Neural progenitor cell (in vitro differentiated cells): ENCODE measurements around the gene MSANTD4. TPM values are rescaled to one million over a fixed set of nuclear protein-coding genes. Genes with fewer than 3 reads are reported as not detected.

Source experiments
- DNase-seq: peaks from one replicate; pipeline ENCODE4 v3.0.0-alpha.2; 2016; ENCODE audit warnings: low spot score
- H2AFZ ChIP-seq: fragments of 200-600 bp; sonication (generic); replicated peaks from 2 replicates; pipeline ENCODE4 v1.6.1; 2016; ENCODE audit warnings: antibody characterized with exemption
- H3F3A ChIP-seq: fragments of 200-600 bp; sonication (generic); 2 replicates; pipeline ENCODE4 v1.6.1; 2016; ENCODE audit warnings: antibody characterized with exemption, low read depth
- H3K27ac ChIP-seq: fragments of 200-600 bp; sonication (generic); 2 replicates; pipeline ENCODE4 v1.5.1; 2016; ENCODE audit warnings: mild to moderate bottlenecking
- H3K27me3 ChIP-seq: fragments of 200-600 bp; sonication (generic); 2 replicates; pipeline ENCODE4 v1.6.1; 2016; ENCODE audit warnings: mild to moderate bottlenecking, moderate library complexity
- H3K36me3 ChIP-seq: fragments of 200-600 bp; sonication (generic); 2 replicates; pipeline ENCODE4 v1.5.1; 2016
- H3K4me1 ChIP-seq: fragments of 200-600 bp; sonication (generic); 2 replicates; pipeline ENCODE4 v1.6.1; 2016; ENCODE audit warnings: mixed run types
- H3K4me2 ChIP-seq: fragments of 200-600 bp; sonication (generic); 2 replicates; pipeline ENCODE4 v1.6.1; 2016
- H3K4me3 ChIP-seq: fragments of 200-600 bp; sonication (generic); 2 replicates; pipeline ENCODE4 v1.5.1; 2016
- H3K79me2 ChIP-seq: fragments of 200-600 bp; sonication (generic); 2 replicates; pipeline ENCODE4 v1.6.1; 2016; ENCODE audit warnings: low read depth
- H3K9ac ChIP-seq: fragments of 200-600 bp; sonication (generic); 2 replicates; pipeline ENCODE4 v1.6.1; 2016
- H3K9me3 ChIP-seq: fragments of 200-600 bp; sonication (generic); 2 replicates; pipeline ENCODE4 v1.5.1; 2016; ENCODE audit warnings: low read depth
- H4K20me1 ChIP-seq: fragments of 200-600 bp; sonication (generic); 2 replicates; pipeline ENCODE4 v1.6.1; 2016; ENCODE audit warnings: low read depth
- H3K27ac Mint-ChIP-seq: 3 replicates; pipeline ENCODE4 v1.8.0; 2021; ENCODE audit warnings: mixed read lengths
- H3K27me3 Mint-ChIP-seq: 2 replicates; pipeline ENCODE4 v1.8.0; 2022; ENCODE audit warnings: low read depth, mild to moderate bottlenecking, inconsistent platforms, moderate library complexity, mixed read lengths; ENCODE audit not compliant: insufficient read depth
- H3K36me3 Mint-ChIP-seq: 3 replicates; pipeline ENCODE4 v1.8.0; 2021; ENCODE audit warnings: mixed read lengths
- H3K4me1 Mint-ChIP-seq: 3 replicates; pipeline ENCODE4 v1.8.0; 2021; ENCODE audit warnings: mixed read lengths
- H3K4me3 Mint-ChIP-seq: 3 replicates; pipeline ENCODE4 v1.8.0; 2021; ENCODE audit warnings: mild to moderate bottlenecking, moderate library complexity, mixed read lengths
- H3K9me3 Mint-ChIP-seq: 3 replicates; pipeline ENCODE4 v1.8.0; 2020; ENCODE audit warnings: mixed read lengths
- EZH2 ChIP-seq: fragments of 200-600 bp; sonication (generic); IDR thresholded peaks from 2 replicates; pipeline ENCODE4 v1.6.1; 2017; ENCODE audit warnings: antibody characterized with exemption, mild to moderate bottlenecking, moderate library complexity
- EZH2phosphoT487 ChIP-seq: fragments of 200-600 bp; sonication (generic); IDR thresholded peaks from 2 replicates; pipeline ENCODE4 v1.6.1; 2017; ENCODE audit warnings: antibody characterized with exemption
- total RNA-seq: library from RNA; depleted of rRNA; stranded (reverse); fragments of >200 nt; gene quantifications from 2 replicates; pipeline ENCODE4 v1.2.3, GENCODE V29; 2015; ENCODE audit warnings: low replicate concordance
- TF ChIP-seq, protein P1 (sequence below): fragments of 200-600 bp; sonication (generic); IDR thresholded peaks from 2 replicates; pipeline ENCODE4 v1.5.1; 2017; ENCODE audit warnings: antibody characterized with exemption, mild to moderate bottlenecking

Gene MSANTD4
- total RNA-seq, 1 donor from 2014 or later: 40.3 TPM

GRCh38 chr11:106031202-106031810 is 9.3 kb upstream of the MSANTD4 start:
- H3K36me3 ChIP-seq: no peaks in the 10 kb centered on the region
- no peaks in the 10 kb centered on the region for H3K27me3 ChIP-seq
- no peaks in the 10 kb centered on the region for H3K79me2 ChIP-seq
- Mint-ChIP-seq H3K27me3 (no peaks in the 10 kb centered on the region), H3K4me3 (no peak overlapping the region), H3K4me1 (peaks cover 9% of the 10 kb centered on the region), H3K36me3 (no peaks in the 10 kb centered on the region), H3K9me3 (peaks cover 2% of the 10 kb centered on the region), H3K27ac (no peak overlapping the region)
- H3K27ac ChIP-seq: no peak overlapping the region
- no peak overlapping the region for H2AFZ ChIP-seq
- no peaks in the 10 kb centered on the region for H3K9me3 ChIP-seq
- no peak overlapping the region for H3K9ac ChIP-seq
- no peak overlapping the region for H3K4me3 ChIP-seq
- no peaks in the 10 kb centered on the region for H3K4me1 ChIP-seq
- TF ChIP-seq, protein P1, sequence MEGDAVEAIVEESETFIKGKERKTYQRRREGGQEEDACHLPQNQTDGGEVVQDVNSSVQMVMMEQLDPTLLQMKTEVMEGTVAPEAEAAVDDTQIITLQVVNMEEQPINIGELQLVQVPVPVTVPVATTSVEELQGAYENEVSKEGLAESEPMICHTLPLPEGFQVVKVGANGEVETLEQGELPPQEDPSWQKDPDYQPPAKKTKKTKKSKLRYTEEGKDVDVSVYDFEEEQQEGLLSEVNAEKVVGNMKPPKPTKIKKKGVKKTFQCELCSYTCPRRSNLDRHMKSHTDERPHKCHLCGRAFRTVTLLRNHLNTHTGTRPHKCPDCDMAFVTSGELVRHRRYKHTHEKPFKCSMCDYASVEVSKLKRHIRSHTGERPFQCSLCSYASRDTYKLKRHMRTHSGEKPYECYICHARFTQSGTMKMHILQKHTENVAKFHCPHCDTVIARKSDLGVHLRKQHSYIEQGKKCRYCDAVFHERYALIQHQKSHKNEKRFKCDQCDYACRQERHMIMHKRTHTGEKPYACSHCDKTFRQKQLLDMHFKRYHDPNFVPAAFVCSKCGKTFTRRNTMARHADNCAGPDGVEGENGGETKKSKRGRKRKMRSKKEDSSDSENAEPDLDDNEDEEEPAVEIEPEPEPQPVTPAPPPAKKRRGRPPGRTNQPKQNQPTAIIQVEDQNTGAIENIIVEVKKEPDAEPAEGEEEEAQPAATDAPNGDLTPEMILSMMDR: no peak
- TF ChIP-seq EZH2 (no peak), EZH2phosphoT487 (no peak)
- H4K20me1 ChIP-seq: no peaks in the 10 kb centered on the region
- H3F3A ChIP-seq: no peaks in the 10 kb centered on the region
- no peak overlapping the region for H3K4me2 ChIP-seq
- DNase-seq: no peak

DNA sequence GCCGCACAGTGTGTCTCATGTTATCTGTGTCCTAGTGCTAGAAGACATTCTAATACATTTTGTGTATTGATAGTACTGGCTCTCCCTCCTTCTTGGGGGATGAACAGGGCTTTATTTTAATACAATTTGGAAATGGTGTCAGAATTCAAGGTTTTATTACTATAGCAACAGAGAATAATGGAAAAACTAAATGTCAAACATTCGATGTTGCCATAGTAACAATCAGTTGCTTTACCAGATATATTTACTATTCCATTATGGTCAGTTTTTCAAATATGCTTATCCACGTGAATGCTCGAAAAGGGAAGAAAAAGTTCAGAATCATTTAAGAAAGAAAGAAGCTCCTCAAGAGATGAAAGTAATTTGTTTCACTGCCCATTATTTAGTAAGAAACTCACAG is 8.6 kb upstream of the MSANTD4 start:
- H3K27me3 ChIP-seq: no peaks in the 10 kb centered on the region
- no peak for TF ChIP-seq EZH2phosphoT487
- TF ChIP-seq, protein P1: no peak
- TF ChIP-seq EZH2: no peak

DNA sequence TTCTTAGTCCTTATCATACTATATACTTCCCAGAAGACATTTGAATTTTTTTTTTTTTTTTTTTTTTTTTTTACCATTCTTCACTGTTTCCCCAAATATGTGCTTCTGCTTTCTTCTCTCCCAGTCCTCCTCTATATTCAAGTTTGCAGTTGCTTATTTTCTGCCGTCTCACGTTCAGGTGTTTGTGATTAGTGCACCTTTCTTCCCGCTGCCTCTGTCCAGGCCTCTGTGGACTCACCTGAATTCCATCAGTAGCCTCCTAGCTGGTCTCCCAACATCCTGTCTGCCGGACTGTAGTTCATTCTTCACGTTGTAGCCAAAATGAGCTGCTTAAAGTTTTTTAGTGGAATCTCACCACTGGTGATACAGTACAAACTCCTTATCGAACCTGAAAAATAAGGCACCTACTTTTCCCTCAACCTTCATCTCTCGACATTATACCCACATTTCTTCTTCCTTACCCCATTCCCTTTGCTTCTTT is 795 bp upstream of the MSANTD4 start:
- no peak overlapping the region for H3K9ac ChIP-seq

More for the DNA sequence above, 8.6 kb upstream of the MSANTD4 start:
- Mint-ChIP-seq H3K4me3 (no peak overlapping the region), H3K36me3 (no peaks in the 10 kb centered on the region), H3K4me1 (peaks cover 9% of the 10 kb centered on the region), H3K9me3 (peaks cover 2% of the 10 kb centered on the region), H3K27ac (no peak overlapping the region), H3K27me3 (no peaks in the 10 kb centered on the region)
- no peak overlapping the region for H3K4me3 ChIP-seq
- DNase-seq: no peak
- H3K4me2 ChIP-seq: no peak overlapping the region
- no peak overlapping the region for H3K9ac ChIP-seq
- H3F3A ChIP-seq: no peaks in the 10 kb centered on the region
- no peaks in the 10 kb centered on the region for H4K20me1 ChIP-seq
- H3K79me2 ChIP-seq: no peaks in the 10 kb centered on the region
- H3K27ac ChIP-seq: no peak overlapping the region
- H3K4me1 ChIP-seq: no peaks in the 10 kb centered on the region
- H3K9me3 ChIP-seq: no peaks in the 10 kb centered on the region
- H3K36me3 ChIP-seq: no peaks in the 10 kb centered on the region
- H2AFZ ChIP-seq: no peak overlapping the region

More for the DNA sequence above, 795 bp upstream of the MSANTD4 start:
- peaks cover 12% of the 10 kb centered on the region for H3K36me3 Mint-ChIP-seq
- H3K4me3 Mint-ChIP-seq: peak overlapping the region; percentile 99
- no peaks in the 10 kb centered on the region for H3K27me3 Mint-ChIP-seq
- Histone ChIP-seq H4K20me1 (no peaks in the 10 kb centered on the region), H3F3A (no peaks in the 10 kb centered on the region), H3K4me2 (peak overlapping the region; percentile 73), H3K36me3 (no peaks in the 10 kb centered on the region), H3K4me3 (peak overlapping the region; percentile 92), H2AFZ (peak overlapping the region; percentile 82), H3K79me2 (peaks cover 42% of the 10 kb centered on the region), H3K9me3 (no peaks in the 10 kb centered on the region), H3K4me1 (peaks cover 21% of the 10 kb centered on the region), H3K27ac (no peak overlapping the region), H3K27me3 (no peaks in the 10 kb centered on the region)
- peaks cover 2% of the 10 kb centered on the region for H3K9me3 Mint-ChIP-seq
- peak overlapping the region; percentile 98 for H3K27ac Mint-ChIP-seq
- no peak for TF ChIP-seq EZH2
- TF ChIP-seq EZH2phosphoT487: no peak
- TF ChIP-seq, protein P1: no peak
- H3K4me1 Mint-ChIP-seq: peaks cover 22% of the 10 kb centered on the region
- no peak for DNase-seq
